ENCODE data around the gene YBX1.

Gene YBX1

DNA sequence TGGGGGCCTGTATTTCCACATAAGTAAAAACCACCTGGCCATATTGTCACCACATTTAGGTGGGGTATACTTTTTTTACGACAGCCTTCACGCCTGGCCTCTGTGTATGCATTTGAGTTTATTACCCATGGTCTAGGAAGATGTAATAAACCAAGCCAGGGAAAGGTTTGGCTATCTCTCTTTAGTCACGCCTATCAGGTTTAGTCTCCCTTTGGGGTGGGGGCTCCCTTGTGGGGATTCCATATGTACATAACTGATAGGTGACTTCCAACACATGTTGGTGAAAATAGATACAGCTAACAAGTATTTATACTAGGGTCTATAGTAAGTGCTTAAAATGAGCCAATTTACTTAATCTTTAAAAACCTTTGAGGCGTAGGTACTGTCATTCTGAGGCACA lies 4.2 kb downstream of the YBX1 start:
- TF ChIP-seq TAF1 (IDR thresholded peaks at IDR 0.05; ENCODE audit: borderline replicate concordance, insufficient read depth, low read length) (no peak), POLR2AphosphoS5 (IDR thresholded peaks at IDR 0.05; ENCODE audit: low read depth, low read length) (no peak), FOXP2 (optimal IDR thresholded peaks at IDR 0.05; ENCODE audit: borderline replicate concordance, extremely low read depth, extremely low read length, insufficient read depth) (no peak), SIN3A (IDR thresholded peaks at IDR 0.05; ENCODE audit: borderline replicate concordance, insufficient read depth, low read length) (no peak)
- TF ChIP-seq, protein P1, sequence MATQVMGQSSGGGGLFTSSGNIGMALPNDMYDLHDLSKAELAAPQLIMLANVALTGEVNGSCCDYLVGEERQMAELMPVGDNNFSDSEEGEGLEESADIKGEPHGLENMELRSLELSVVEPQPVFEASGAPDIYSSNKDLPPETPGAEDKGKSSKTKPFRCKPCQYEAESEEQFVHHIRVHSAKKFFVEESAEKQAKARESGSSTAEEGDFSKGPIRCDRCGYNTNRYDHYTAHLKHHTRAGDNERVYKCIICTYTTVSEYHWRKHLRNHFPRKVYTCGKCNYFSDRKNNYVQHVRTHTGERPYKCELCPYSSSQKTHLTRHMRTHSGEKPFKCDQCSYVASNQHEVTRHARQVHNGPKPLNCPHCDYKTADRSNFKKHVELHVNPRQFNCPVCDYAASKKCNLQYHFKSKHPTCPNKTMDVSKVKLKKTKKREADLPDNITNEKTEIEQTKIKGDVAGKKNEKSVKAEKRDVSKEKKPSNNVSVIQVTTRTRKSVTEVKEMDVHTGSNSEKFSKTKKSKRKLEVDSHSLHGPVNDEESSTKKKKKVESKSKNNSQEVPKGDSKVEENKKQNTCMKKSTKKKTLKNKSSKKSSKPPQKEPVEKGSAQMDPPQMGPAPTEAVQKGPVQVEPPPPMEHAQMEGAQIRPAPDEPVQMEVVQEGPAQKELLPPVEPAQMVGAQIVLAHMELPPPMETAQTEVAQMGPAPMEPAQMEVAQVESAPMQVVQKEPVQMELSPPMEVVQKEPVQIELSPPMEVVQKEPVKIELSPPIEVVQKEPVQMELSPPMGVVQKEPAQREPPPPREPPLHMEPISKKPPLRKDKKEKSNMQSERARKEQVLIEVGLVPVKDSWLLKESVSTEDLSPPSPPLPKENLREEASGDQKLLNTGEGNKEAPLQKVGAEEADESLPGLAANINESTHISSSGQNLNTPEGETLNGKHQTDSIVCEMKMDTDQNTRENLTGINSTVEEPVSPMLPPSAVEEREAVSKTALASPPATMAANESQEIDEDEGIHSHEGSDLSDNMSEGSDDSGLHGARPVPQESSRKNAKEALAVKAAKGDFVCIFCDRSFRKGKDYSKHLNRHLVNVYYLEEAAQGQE (IDR thresholded peaks at IDR 0.05; ENCODE audit: insufficient read depth in 1 of 2, low read depth in 2 of 2, low read length in 2 of 2): no peak

DNA sequence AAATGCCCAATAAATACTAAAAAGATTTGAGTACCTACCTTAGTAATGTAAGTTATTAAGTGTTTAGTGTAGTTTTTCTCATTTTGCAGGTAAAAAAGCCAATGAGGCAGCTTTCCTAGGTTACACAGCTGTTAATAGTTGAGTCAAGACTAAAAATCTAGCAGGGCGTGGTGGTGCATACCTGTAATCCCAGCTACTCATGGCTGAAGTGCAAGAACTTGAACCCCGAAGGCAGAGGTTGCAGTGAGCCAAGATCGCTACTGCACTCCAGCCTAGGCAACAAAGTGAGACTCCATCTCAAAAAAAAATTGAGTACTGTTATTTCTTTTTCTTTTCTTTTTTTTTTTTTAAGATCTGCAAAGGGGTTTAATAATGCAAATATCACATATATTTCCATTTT lies 7.7 kb downstream of the YBX1 start:
- TF ChIP-seq POLR2AphosphoS5 (IDR thresholded peaks at IDR 0.05; ENCODE audit: low read depth, low read length) (no peak), TAF1 (IDR thresholded peaks at IDR 0.05; ENCODE audit: borderline replicate concordance, insufficient read depth, low read length) (no peak), SIN3A (IDR thresholded peaks at IDR 0.05; ENCODE audit: borderline replicate concordance, insufficient read depth, low read length) (no peak), FOXP2 (optimal IDR thresholded peaks at IDR 0.05; ENCODE audit: borderline replicate concordance, extremely low read depth, extremely low read length, insufficient read depth) (no peak)
- TF ChIP-seq, protein P1 (IDR thresholded peaks at IDR 0.05; ENCODE audit: insufficient read depth in 1 of 2, low read depth in 2 of 2, low read length in 2 of 2): no peak

DNA sequence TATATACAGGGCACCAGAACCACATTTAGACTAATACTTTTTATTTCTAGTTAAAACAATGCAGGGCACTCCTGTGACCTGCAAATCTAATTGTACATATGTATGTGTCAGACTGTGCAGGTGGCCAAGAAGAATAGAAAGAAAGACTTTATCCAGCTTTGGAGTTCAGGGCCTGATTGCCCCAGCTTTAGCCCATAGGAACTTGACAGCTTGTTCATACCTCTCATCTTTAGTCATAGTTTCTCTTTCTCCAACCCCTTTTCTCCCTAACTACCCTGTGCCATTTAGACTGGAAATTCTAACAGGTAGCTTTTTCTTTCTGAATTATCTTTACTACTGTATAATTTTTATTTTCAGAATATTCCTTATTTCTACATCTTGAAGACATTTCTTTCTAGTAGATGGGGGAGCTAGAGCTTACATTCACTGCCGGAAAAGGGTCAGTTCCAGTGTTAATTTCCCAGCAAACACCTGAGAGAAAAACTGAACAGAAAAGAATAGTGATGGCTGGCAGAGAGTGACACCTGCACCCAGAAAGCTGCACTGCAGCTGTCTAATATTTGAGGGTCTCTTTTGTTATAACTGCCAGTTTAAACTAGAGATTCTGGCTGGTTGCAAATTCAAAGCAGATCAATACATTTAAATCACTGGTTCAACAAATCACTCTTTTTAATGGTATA lies 8.4 kb downstream of the YBX1 start:
- TF ChIP-seq TAF1 (IDR thresholded peaks at IDR 0.05; ENCODE audit: borderline replicate concordance, insufficient read depth, low read length): no peak

DNA sequence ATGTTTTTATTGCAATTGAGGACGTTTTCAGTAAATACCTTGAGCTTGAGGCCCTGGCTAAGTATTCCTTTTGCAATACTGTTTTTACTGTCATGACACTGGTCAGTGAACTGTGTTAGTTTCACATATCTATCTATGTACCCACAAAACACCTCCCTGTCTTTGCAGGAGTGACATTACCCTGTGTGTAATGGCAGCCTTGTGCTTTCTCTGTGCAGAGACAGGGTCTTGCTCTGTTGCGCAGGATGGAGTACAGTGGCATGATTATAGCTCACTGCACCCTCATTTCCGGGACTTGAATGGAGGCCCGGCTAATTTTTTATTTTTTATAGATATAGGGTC lies 8.9 kb downstream of the YBX1 start:
- no peak for TF ChIP-seq POLR2AphosphoS5 (IDR thresholded peaks at IDR 0.05; ENCODE audit: low read depth, low read length)
- TF ChIP-seq, protein P1 (IDR thresholded peaks at IDR 0.05; ENCODE audit: insufficient read depth in 1 of 2, low read depth in 2 of 2, low read length in 2 of 2): no peak
- TF ChIP-seq TAF1 (IDR thresholded peaks at IDR 0.05; ENCODE audit: borderline replicate concordance, insufficient read depth, low read length): no peak
- TF ChIP-seq SIN3A (IDR thresholded peaks at IDR 0.05; ENCODE audit: borderline replicate concordance, insufficient read depth, low read length): no peak
- TF ChIP-seq FOXP2 (optimal IDR thresholded peaks at IDR 0.05; ENCODE audit: borderline replicate concordance, extremely low read depth, extremely low read length, insufficient read depth): no peak

DNA sequence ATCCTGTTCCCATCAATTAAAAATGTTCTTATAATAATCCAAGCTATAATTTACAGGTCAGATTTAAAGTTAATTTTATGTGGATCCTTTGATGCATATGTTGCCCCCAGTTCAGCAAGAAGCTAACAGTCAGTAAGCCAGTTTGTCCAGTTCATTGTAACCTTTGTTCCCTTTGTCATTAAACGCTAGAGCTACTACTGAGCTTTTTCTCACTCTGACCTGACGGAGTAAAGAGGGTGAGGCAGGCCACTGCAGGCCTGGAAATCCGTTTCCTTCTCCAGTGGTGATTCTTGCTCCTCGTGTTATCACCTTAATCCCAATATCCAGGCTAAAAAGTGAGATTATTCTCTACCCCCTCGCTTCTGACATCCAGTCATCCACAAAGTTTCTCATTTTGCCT lies 10.2 kb downstream of the YBX1 start:
- TF ChIP-seq TAF1 (IDR thresholded peaks at IDR 0.05; ENCODE audit: borderline replicate concordance, insufficient read depth, low read length): no peak
- TF ChIP-seq, protein P1 (IDR thresholded peaks at IDR 0.05; ENCODE audit: insufficient read depth in 1 of 2, low read depth in 2 of 2, low read length in 2 of 2): no peak
- TF ChIP-seq POLR2AphosphoS5 (IDR thresholded peaks at IDR 0.05; ENCODE audit: low read depth, low read length): no peak
- TF ChIP-seq FOXP2 (optimal IDR thresholded peaks at IDR 0.05; ENCODE audit: borderline replicate concordance, extremely low read depth, extremely low read length, insufficient read depth): no peak
- TF ChIP-seq SIN3A (IDR thresholded peaks at IDR 0.05; ENCODE audit: borderline replicate concordance, insufficient read depth, low read length): no peak
